GM21390 (cell line): Measurements from ENCODE around the gene TYW1B.
"Not testable (repeated sequence)": the region's sequence is repeated elsewhere in the genome, so short reads cannot be mapped to it uniquely, and the experiment has no call there.

Source experiments
- ATAC-seq: cut with Tn5 transposase; IDR thresholded peaks from one replicate; pipeline ENCODE4 v1.9.1; 2021; ENCODE audit not compliant: unreplicated experiment

TYW1B gene

DNA sequence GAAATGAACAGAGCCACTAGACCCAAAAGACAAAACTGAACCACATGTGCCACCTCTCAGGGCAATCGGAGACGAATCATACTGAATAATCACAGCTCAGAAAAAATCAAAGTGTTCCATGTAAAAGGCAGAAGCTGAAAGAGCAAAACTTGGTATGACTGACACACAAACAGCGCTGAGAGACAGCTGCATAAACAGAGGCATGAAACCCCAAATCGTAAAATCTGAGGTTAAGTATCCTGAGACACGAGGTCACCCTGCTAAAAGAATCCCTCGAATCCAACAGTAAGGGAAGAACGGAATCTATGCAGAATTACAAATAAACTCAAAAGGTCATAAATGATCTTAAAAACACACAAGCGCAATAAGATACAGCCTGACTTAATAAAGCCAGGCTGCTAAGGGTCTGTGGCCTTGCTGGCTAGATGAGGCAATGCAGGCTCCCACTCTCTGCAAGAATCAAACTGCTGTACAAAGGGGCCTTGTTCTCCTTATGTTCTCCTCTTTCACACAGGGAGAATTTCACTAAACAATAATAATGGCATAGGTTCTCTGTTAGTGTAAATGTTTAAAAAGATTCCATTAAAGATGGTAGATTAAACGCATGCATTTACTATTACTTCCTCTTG is 247.7 kb downstream of the TYW1B start:
- not testable (repeated sequence) for ATAC-seq

DNA sequence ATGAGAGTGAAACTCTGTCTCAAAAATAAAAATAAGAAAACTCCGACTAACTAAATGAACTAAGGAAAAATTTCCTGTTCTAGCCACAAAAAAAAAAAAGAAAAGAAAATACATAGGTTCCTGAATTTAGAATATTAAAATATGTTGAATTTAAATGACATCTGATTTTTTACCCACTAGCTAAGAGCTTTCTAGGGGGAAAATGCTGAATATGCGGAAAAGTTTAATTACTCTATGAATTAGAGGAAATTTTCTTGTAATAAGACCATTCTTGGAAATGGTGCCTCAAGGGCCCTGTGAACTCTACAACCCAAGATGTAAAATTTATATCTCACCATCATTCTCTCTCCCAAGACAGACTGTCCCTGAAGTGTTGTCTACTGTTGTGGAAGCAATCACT is 250.9 kb downstream of the TYW1B start:
- no peak for ATAC-seq

DNA sequence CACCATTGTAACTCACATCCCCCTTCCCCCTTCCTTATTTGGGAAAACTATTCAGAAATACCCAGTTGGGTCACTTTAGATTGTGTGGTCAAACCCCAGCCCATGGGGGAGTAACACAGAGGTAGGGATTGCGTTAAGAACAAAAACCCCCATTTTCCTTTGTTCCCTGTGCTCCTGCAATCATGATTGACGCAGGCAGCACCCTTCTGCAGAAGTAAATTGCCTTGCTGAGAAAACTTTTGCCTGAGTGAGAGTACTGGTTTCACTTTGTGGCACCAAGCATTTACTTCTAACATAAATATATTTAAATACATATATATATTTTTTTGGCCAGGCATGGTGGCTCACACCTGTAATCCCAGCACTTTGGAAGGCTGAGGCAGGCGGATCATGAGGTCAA is 266.0 kb downstream of the TYW1B start:
- not testable (repeated sequence) for ATAC-seq

DNA sequence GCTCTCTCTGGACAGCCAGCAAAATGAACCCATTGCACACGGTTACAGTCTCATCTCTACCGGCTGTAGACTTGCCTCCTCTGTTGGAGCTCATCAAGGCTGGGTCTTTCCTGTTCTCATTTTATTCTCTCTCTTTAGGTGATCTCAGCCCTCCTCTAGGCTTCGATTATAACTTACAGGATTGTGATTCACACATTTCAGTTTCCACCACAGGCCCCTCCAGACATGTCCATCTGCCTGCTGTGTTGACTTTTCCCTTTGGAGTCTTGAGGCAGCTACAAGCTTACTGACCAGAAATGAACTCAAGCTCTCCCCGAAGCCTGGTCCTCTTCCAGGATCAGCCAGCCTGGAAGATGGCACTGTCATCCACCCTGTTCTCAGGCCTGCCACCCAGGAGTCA is 268.5 kb downstream of the TYW1B start:
- not testable (repeated sequence) for ATAC-seq

DNA sequence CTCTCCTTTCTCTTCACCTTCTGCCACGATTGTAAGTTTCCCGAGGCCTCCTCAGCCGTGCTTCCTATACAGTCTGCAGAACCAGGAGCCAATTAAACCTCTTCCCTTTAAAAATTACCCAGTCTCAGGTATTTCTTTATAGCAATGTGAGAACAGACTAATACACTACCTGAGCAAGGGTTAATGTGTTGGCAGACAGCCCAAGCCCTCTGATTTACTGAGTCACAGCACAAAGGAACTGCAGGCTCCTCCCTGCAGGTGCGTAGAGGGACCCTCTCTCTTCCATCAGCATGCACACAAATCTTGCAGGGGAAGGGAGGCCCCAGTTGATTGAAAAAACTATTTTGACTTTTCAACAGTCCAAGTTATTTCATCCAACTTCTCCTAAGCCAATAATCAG is 271.3 kb downstream of the TYW1B start:
- ATAC-seq, result not testable (repeated sequence)

DNA sequence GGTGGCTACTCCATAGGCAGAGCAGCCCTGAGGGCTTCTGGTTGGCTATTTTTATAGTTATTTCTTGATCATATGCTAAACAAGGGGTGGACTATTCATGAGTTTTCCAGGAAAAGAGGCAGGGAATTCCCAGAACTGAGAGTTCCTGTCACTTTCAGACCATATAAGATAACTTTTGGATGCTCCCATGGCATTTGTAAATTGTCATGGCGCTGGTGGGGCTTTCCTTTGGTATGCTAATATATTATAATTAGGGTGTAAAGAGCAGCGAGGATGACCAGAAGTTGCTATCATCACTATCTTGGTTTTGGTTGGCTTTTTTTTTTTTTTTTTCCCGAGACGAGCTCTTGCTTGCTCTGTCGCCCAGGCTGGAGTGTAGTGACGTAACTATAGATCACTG is 272.8 kb downstream of the TYW1B start:
- ATAC-seq, result not testable (repeated sequence)

DNA sequence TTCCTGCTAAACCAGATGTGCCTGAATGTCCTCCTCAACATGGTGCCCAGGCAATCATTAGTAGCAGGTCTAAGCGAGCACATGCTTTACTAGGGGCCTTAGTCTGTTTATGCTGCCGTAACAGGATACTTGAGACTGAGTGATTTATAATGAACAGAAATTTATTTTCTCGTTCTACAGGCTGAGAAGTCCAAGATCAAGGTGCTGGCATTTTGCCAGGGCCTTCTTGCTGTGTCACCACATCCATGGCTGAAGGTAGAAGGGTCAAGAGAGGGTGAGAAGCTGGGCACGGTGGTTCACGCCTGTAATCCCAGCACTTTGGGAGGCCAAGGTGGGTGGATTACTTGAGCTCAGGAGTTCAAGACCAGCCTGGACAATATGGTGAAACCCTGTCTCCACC is 273.6 kb downstream of the TYW1B start:
- not testable (repeated sequence) for ATAC-seq

DNA sequence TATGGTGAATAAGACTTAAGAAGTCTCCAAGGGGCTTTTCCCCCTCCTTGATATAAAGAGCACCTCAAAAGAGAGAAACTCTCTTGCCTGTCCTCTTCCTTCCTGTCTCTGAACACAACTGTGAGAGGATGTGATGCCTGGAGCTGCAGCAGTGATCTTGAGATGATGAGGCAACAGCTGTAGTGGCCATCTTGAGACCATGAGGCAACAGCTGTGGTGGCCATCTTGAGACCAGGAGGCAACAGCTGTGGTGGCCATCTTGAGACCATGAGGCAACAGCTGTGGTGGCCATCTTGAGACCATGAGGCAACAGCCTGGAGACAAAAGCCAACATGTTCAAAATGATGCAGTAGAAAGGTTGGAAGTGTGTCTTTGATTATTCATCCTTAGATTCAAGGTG is 277.5 kb downstream of the TYW1B start:
- ATAC-seq, result not testable (repeated sequence)

DNA sequence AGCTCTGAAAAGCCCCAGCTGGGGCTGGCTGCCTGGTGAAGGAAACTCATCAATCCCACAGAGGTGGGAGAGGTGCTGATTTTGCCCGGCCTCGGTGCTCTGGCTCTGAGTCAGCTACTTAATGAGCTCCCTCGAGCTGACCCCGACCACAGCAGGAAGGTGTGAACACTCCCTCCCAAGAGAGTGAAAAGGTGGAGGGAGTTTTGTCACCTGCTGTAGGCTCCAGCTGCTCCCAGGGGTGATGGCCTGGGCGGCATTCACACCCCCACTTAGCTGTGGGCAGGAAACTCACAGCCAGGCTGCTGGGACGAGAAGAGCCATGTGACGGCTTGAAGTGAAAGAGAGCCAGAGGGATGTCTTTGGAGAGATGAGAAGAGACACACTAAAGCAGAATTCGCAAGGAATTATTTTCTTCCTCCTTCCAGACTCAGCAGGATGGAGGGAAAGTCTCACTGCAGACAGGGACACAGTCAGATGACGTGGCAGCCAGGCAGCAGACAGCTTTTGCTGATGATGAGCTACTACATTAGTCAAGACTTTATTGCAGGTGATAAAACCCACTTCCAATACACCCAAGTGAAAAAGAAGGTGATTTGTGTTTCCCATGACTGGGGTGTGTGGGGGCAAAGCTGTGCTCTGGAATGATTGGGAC is 281.3 kb downstream of the TYW1B start:
- ATAC-seq, result not testable (repeated sequence)

DNA sequence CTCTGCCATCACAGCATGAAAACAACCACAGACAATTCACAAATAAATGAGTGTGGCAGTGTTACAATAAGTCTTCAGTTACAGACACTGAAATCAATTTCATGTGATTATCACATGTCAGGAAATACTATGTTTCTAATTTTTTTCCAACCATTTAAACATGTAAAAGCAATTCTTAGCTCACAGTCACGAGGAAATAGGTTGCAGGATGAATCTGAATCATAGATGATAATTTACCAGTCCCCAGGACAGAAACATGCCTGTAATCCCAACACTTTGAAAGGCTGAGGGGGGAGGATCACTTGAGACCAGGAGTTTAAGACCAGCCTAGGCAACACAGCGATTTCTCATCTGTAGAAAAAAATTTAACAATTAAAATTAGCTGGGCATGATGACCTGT is 283.5 kb downstream of the TYW1B start:
- ATAC-seq, result not testable (repeated sequence)

DNA sequence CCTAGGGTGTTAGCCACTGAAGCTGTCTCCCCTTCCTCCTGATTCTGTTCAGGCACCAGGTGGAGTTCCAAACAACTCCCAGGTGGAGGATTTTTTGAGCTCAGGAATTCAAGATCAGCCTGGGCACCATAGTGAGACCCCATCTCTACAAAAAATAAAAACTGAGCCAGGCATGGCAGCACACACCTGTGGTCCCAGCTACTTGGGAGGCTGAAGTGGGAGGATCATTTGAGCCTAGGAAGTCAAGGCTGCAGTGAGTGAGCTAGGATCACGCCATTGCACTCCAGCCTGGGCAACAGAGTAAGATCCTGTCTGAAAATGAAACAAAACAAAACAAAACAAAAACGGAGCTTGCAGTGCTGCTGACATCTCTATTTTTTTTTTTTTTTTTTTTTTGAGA is 287.1 kb downstream of the TYW1B start:
- no peak for ATAC-seq

DNA sequence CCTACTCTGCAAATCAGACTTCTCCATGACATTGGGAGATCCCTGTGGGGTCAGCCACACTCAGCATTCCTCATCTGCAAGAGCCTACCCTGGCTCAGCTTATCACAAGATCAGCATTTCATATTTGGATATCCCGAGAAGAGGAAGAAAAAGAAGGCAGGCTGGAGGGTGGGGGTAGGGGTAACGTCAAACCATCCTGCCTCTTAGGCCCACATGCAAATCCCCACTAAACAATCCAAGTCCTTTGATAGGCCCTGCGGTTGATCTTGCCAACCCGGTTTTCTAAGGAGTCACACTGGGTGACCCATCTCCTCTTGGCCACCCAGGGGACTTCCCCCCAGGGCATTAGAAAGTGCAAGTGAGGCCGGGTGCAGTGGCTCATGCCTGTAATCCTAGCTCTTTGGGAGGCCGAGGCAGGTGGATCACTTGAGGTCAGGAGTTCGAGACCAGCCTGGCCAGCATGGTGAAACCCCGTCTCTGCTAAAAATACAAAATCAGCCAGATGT is 287.8 kb downstream of the TYW1B start:
- ATAC-seq, result no peak

DNA sequence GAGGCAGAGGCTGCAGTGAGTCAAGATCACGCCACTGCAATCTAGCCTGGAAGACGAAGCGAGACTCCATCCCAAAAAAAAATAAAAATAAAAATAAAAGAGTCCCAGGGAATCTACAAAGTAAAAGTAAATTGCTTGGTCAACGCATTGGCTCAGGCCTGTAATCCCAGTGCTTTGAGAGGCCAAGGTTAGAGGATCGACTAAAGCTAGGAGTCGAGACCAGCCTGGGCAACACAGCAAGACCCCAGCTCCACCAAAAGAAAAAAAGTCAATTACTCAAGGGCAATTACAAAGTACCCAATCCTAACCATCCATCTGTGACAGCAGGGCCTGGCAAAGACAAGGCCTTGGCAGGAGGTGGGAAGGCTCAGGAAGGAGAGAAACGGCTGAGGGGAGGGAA is 288.3 kb downstream of the TYW1B start:
- no peak for ATAC-seq

DNA sequence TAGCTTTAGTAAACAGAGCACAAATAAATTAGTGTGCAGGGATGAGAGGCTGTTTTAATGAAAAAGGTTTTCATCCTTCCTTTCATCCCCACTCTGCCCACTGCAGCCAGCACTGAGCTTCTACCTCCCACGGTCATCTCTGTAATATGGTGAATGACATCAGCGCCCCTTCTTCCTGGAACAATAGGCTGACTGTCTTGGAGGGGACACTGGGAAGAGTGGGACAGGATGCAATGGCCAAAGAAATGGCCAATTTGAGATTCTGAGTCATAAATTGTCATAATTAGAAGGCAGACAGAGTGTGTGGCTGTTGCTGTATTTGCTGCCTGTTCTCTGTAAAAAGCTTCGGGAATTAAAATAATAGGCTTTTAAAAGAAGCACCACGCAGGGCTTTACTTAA is 289.1 kb downstream of the TYW1B start:
- ATAC-seq, result no peak

DNA sequence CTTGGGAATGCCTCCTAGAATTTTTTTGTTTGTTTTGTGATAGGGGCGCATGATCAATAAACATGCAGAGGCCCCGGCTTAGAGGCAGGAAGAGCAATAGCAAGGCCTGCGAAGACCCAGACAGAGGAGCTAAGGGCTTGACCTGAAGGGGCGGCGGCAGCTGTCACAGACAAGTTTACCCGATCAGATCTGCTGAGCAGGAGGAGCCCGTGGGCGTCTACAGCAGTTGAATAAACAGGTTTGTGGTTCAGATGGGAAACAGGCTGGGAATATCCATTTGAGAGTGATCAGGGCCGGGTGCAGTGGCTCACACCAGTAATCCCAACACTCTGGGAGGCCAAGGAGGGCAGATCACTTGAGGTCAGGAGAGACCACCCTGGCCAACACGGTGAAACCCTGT is 289.9 kb downstream of the TYW1B start:
- ATAC-seq, result no peak

DNA sequence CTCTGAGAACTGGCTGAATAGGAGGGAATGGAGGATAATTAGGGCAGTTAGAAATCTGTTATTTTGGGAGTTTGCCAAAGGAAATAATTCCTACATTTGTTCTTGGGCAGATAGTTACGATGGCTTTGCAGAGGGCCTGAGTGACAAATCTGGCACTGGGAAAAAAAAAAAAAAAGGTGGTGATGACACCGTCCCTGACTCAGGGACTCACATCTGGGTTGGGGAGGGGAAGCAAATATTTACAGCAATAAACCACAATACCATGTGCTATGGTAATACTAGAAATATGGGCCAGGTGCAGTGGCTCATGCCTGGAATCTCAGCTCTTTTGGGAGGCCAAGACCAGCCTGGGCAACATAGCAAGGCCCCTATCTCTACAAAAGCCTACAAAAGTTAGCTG is 292.0 kb downstream of the TYW1B start:
- ATAC-seq, result not testable (repeated sequence)

DNA sequence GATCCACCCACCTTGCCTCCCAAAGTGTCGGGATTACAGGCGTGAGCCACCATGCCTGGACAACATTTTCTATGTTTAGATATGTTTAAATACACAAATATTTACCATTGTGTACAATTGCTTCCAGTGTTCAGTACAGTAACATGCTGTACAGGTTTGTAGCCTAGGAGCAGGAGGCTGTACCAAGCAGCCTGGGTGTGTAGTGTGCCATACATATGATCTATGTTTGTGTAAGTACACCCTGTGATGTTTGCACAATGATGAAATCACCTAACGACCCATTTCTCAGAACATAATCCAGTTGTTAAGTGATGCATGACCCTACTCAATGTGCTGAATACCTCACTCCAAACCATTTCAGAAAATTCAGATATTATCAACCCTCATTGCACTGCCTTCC is 297.0 kb downstream of the TYW1B start:
- not testable (repeated sequence) for ATAC-seq
